22Rv1 (cell line): Measurements from ENCODE around the gene RGS3.

ENCODE experiments used
- CTCF ChIP-seq: fragments of 450-650 bp; IDR thresholded peaks from 2 replicates; pipeline ENCODE4 v1.5.1; 2017; ENCODE audit warnings: mild to moderate bottlenecking
- ZFX ChIP-seq: fragments of 450-650 bp; IDR thresholded peaks from 2 replicates; pipeline ENCODE4 v1.6.1; 2017; ENCODE audit warnings: antibody characterized with exemption, borderline replicate concordance

- TF ChIP-seq CTCF (no peak), ZFX (no peak)
These were observed 104.0 kb downstream of the RGS3 start for GRCh38 chr9:113567361-113568080.
